ENCODE results near the gene MAGOHB.
"Not testable (repeated sequence)": the region's sequence is repeated elsewhere in the genome, so short reads cannot be mapped to it uniquely, and the experiment has no call there.

The MAGOHB gene

DNA sequence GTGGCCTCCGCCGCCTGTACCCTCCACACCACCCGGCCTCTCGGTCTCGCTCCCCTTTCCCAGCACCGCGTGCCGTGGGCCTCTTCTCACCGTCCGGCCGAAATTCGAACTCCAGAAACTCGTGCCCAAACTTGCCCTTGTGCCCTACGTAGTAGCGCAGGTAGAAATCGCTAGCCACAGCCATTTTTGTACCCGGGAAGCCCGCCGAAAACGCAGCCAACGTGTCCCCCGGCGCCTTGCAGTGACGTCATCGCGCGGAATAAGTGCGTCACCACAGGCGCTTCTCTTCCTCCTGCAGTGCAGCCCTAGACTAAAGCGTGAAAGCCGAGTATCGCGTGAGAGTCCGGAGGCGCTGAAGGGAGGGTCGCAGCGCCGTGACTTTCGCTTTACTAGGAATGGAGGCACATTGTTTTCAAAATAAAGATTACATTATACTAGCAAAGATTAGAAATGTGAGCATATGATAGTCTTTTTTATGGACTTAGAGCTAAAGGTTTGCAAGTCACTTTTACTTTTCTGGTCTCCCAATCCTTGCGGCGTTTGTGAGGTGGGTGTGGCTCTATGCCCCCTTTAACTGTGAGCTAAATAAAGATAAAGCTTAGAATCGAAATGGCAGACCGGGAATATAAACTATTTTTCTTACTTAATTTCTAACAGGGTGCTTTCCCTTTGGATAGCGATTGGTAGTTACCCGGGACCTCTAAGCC, at the start of gene MAGOHB:
Gene MAGOHB, minus strand, starts transcription at position 261 of the 707 bp plus-strand sequence. Its CDS starts 77 bp downstream, at position 184.
- peak; percentile 98 for DNase-seq

DNA sequence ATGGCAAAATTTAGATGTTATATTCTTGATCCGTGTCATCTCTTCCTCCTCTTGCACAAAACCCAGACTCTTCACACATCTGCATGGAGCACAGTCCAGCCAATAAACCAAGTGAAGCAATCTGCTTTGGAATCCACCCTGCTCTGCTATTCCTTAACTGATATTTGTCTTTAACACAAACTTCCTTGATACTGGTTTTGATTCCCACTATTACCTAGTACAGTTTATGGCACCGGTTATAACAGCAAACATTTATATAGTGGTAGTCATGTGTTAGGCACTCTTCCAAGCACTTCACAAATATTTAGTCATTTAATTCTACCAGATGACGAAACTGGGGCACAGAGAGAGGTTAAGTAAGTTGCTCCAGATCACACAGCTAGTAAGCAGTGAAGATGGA, 47.9 kb upstream of the MAGOHB start:
- DNase-seq = peak; percentile 14

DNA sequence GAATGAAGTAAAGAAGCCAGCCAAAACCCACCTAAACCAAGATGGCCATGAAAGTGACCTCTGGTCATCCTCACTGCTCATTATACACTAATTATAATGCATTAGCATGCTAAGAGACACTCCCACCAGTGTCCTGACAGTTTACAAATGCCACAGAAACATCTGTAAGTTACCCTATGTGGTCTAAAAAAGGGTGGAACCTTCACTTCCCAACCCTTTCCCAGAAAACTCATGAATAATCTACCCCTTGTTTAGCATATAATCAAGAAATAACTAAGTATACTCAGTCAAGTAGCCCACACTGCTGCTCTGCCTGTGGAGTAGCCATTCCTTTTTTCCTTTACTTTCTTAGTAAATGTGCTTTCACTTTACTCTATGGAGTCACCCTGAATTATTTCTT, 40.6 kb upstream of the MAGOHB start:
- DNase-seq = no peak

DNA sequence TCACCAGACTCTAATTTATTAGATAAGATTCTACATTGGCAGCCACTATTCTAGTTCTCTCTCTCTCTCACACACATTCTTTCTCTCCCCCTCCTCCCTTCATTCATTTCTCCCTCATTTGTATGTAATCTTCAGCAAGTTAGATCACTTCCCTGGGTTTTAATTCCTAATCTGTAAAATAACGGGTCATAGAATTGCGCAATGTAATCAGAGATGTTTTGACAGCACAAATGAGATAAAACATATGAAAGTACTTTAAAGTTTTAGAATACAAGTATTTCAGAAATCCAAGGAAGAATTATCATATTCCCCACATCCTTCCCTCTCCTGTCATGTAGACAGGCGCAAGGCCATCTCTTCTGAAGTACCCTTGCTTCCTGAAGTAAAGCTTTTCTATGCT, 38.8 kb upstream of the MAGOHB start:
- DNase-seq = no peak

DNA sequence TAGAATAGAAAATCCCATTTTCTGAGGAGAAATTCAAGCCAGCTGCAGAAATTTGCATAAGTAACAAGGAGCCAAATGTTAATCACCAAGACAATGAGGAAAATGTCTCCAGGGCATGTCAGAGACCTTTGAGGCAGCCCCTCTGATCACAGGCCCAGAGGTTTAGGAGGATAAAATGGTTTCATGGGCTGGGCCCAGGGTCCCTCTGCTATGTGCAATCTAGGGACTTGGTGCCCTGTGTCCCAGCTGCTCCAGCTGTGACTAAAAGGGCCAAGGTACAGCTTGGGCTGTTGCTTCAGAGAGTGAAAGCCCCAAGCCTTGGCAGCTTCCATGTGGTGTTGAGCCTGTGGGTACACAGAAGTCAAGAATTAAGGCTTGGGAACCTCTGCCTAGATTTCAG, 33.2 kb upstream of the MAGOHB start:
- DNase-seq = not testable (repeated sequence)

DNA sequence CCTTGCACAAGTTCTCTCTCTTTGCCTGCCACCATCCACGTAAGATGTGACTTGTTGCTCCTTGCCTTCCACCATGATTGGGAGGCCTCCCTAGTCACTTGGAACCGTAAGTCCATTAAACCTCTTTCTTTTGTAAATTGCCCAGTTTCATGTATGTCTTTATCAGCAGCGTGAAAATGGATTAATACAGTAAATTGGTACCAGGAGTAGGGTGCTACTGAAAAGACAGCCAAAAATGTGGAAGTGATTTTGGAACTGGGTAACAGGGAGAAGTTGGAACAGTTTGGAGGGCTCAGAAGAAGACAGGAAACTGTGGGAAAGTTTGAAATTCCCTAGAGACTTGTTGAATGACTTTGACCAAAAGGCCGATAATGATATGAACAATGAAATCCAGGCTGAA, 32.5 kb upstream of the MAGOHB start:
- no peak for DNase-seq

DNA sequence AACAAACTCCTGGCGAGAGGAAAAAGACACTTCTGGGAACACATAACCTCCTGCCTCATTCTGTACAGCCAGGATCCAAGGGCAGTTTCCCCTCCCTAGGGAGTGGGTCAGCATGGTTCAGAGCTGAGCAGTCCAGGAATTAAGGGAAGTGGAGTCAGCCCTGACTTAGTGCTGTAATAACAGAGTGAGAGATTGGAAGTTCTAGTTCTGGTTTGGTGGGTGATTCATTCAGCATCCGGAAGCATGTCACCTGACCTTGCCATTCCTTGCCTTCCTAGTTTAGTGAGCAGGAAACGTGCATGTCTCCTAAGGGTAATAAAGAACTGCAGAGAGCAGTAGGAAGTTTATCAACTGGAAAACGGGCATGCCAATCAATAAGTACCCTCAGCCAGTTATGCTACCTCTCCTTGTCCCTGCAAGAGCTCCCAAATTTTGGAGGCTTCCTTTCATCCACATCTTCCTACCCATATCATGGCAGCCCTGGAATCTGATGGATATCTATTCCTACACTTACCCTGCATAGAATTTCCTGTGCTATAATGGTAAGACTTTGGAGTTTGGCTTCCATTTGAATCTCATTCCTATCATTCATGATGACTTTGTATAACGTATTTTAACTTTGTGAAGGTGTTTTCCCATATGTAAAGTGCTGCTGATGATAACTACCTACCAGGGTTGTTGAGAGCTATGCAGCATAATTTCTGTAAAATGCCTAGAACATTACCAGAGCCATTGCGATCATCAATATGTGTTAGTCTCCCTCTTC, 28.5 kb upstream of the MAGOHB start:
- DNase-seq = peak; percentile 53

DNA sequence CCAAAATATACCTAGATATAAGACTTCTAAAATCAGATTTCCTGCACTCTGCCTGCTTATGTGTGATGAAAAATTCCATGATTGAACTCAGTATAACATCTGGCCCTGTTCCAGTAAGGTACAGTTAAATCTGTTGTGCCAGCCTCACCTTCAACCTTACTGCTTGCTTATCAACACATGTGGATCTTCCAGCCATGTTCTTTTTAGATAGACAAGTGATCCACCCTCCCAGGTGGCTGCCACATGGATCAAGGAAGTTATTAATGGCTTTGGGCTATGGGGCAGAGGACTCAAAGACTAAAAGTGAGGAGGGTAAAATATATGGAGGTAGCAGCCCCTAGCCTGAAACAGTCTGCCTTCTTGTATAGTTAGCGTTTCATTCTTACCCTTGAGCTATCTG, 25.3 kb upstream of the MAGOHB start:
- DNase-seq = no peak

DNA sequence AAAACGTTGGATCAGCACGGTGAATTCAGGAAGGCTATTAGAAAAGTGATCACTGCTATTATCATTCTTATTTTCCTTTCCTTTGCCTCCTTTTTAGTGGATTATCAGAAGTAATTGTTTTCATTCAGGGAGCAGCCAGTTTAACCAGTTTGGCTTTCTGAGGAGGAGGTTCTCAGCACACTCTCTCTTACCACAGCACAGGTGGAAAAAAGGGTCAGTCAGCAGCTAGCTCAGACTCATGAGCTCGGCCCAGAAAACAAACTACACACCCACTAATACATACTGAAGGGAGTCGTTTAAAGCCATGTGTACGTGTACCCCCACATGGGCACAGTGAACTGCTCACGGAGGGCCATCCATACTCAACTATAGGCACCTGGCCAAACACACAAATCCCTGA, 23.2 kb upstream of the MAGOHB start:
- no peak for DNase-seq

DNA sequence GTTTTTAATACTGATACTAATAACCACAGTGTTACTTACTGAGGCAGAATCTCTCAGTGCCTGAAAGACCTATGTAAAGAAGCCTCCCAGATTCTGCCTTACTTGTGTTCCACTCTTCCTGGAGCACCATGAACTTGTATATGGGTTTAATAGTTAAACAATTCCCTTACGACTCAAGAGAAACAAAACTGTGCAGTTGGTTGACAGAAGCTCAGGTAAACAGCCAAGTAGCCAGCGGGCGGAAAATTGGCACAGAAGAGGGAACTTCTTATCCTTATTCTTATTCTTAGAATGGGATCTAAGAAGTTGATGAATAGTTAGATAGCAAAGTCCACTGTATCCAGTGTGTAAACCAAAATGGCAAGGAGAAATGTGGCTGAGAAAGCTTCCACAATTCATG, 22.7 kb upstream of the MAGOHB start:
- no peak for DNase-seq

DNA sequence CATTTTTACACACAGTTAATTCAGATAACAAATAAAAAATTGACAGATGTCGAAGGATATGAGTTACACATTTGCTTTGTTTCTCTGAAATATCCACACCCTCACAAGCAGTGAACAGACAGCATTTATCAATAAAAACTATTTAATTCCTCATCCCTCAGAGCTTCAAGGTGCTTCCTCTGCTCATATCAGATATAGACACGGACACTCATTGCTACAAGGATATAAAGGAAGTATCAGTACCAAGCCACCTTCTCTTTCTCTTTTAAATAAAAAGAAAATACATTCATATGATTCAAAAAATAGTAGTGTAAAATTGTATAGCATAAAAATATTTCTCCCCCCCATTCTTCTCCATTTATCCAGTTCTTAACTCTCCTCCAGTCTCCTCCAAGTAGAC, 21.9 kb upstream of the MAGOHB start:
- no peak for DNase-seq

DNA sequence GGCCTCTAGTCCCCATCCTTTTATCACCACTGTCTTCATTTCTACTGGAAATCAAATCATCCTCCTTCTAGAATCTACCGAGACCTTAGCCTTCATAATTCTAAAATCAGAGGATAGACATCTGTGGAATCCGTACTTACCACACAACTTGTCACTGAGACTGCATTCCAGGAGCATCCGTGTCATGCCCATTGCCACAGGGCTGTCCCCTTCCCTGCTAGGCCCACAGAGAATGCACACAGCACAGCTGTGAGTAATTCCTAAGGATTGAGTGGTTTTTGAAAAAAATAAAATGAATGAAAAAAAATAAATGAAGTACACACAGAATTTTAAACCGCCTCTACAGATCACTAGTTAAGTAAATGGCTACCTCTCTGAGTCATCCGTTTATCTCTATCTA, 21.0 kb upstream of the MAGOHB start:
- peak; percentile 81 for DNase-seq

DNA sequence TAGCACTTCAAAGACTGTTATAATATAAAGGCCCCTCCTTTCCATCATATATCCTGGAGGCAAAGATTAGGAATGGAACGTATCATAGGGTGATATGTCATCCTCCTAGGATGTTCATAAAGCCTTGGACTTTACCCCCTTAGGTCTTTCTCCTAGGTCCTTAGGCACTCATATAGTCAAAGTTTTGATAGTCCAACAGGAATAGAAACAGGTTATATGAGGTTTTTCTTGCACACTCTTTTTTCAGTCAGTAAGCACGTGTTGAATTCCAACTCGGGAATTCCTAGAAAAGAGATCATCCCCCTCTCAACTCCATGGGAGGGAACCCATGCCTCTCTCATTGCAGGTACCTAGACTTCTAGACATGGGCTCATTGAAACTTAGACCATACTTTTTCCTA, 20.1 kb upstream of the MAGOHB start:
- no peak for DNase-seq

DNA sequence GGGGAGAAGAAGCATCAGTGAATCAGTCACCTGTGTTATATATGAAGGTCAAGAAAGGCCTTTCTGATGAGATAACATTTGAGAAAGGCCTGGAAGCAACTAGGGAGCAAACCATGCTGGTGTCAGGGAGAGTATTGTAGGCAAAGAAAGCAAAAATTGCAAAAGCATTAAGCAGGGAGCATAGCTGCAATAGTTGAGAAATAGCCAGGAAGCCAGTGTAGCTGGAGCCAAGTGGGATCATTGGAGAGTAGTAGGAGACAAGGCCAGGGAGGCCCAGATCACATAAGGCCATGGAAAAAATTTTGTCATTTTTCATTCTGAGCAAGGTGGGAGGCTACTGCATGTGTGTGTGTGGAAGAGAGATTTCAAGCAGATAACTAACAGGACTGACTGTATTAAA, 18.8 kb upstream of the MAGOHB start:
- DNase-seq = peak; percentile 62

DNA sequence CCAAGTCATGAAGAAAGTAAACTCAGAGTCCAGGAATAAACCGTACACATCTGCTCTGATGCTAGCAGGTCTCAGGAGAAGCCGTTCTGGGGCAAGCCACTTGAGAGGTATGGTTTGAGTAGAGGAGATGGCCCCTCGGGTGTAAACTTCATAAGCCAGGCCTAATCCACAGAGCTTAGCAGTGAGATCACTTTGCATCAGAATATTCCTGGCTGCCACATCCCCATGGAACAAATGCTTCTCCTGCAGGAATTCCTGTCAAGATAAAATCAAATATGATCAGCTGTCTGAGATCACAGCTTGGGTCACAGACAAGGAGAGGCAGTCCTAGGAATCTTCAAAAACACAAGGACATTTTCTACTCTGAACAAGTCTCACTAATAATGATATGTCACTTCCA, 11.2 kb upstream of the MAGOHB start:
- peak; percentile 1 for DNase-seq

DNA sequence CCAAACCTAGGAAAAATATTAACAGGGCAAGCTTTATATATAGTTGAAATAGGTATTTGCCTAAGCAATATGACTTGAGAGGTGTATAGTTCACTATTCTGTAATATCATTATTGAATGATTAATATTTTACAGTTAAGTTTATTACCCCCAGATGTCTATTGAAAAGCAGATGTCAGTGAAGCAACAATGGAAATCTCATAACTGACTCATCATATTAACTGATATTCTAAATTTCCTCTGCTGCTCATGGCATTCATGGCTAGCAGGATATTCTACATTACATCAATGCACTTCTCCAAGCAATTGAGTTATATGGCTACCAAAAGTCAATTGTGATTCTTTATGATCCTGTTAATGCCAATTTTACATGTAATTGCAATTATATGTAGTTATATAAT, 9.7 kb upstream of the MAGOHB start:
- peak; percentile 34 for DNase-seq

DNA sequence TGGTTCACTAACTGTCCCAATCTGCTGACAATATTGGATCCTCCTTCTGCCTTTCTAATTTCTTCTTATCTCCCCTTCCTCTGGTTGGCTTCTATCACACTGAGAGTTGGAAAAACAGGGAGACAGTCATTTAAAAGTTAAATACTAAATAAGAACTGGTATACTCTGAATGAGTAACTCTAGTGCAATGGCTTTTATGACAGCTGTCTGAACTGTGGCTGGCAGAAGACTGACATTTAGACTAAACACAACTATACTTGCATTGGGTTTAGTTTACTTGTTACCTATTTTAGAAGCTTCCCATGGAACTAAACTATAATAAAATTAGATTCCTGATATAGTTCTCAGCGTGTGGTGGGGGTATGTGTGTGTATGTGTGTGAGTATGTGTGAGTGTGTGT, 7.9 kb upstream of the MAGOHB start:
- no peak for DNase-seq

DNA sequence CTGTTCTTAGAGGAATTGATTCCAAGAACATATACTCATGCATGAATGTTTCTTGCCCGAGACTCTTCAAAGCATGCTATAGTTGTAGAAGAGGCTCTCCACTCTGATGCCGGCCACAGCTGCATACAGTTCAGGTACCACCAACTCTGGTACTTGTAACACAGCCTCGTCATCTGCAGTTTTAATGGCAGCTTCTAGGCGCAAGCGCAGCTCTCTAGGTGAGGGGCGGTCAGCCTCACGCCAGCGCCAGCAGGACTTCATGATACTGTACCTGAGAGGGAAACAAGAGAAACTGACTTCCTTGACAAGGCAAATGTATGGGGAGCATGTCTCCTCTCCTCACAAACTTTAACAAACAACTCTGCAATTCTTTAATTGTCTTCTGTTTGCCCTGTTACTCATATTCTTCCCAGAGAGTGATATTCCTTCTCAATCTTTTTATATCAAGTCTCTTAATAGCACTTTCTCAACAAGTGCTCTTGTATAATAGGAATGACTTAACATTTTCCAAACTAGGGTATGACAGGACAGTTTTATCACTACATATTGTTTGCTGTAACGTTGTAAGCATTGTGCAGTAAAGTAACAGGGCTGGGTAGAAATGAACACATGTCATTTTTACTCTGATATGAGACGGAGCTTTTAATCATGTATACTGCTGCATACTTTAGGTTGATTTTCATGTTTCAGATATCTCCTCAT, 6.8 kb upstream of the MAGOHB start:
- DNase-seq = no peak

DNA sequence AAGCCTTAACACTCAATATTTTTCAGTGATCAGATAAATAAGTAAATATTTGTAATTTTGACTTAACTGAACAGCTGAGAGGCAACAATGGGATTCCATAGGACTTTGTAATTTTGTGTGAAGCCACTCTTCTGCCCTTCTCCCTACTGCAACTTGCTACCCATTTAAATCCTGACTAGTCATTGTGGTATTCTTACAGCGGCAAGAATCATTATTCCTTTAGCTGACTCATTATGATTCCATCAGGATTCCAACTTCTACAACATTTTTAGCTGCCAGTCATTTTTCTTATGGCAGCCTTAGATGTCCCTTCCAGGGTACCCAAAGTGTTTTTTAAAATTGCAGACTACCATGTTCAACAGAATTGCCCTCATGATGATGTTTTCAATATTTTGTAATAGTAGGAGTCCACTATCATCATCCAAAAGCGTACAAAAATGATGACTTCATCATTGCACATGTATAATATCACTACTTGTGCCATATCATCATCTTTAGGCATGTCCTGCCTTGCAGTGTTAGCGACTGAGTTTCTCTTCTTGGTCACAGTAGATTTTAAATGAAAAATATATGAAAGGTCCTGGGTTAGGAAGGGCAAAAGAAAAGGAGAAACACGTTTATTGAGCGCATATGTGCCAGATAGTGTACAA, 5.1 kb upstream of the MAGOHB start:
- peak; percentile 88 for DNase-seq

DNA sequence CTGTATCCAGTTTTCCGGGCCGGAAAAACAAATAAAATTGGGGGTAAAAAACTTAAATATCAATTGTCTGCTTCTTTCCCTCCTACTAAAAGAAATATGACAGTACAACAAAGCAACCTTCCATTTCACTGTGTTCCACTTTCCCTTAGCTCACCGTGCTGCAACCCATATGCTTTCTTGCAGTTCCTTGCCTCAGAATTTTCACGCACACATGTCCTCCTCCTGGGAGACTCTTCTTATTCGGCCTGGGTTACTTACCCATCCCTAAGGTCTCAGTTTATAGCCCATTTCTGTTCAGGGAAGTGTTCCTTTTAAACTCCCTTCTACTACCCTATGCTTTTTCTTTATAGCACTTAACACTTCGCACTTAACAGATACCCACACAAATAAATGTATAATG, 4.5 kb upstream of the MAGOHB start:
- DNase-seq = peak; percentile 57

DNA sequence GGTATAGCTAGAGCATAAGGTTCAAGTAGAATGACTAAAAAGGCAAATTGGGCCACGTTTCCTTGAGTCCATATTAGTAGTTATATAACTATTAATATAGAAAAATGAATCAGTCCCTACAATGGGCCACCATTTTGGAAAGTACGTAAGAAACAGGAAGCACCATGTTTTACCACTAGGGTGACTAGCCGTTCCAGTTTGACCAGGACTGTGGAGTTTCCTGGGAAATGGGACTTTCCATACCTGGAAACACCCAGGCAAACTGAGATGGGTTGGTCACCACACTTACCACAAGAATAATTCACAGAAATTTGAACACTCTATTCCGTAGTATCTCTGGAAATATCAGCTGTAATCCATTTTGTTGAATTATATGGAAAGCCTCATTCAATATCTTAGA, 2.1 kb upstream of the MAGOHB start:
- DNase-seq = no peak

DNA sequence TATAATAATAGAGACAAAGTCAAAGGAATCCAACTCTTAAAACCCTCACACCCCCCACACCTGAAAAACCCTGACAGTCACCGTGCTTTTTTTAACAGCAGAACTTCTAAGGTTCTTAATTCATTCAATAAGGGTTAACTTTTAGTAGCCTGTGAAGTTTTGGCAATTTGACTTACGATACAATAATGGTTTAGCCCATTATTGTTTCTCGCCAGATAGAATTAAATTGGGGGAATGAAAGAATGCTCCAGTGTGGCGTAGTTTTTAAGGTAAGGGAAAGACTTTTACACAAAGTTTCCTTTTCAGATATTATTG, 604 bp upstream of the MAGOHB start:
- DNase-seq = no peak

DNA sequence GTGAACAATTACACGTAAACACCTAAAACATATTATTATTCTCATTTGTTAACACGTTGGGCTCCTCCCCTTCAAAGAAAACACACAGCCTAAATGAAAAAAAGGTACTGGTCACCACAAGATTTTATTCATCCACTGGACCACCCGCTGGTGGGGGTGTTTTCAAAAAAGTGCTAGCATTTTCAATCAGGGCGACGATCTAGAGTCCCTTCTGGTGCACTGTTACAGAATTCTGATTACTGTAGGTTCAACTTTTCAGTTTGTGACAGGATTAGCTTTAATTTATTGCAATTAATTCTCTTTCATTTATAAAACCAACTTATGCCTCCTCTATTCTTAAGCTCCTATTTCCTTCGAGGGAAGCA, 443 bp downstream of the MAGOHB start:
- DNase-seq = no peak

DNA sequence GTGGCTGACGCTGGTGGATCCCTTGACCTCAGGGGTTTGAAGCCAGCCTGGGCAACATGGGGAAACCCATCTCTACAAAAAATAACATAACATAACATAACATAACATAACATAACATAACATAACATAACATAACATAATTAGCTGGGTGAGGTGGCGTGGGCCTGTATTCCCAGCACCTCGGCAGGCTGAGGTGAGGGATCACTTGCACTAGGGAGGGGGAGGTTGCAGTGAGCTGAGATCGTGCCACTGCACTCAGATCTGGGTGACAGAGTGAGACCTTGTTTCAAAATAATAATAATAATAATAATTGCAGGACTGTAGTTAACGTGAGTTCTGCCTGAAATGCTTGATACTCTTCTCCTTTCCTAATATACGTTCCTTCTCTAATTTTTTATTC, 1.3 kb downstream of the MAGOHB start:
- no peak for DNase-seq
